ENCODE results near the gene NEDD4.
"Not testable (repeated sequence)": the region's sequence is repeated elsewhere in the genome, so short reads cannot be mapped to it uniquely, and the experiment has no call there.

GRCh38 chr15:55821740-55822139 is 171.7 kb downstream of the NEDD4 start:
- TF ChIP-seq CTCF (optimal IDR thresholded peaks at IDR 0.05 in 1 of 3, IDR thresholded peaks at IDR 0.05 in 1 of 3, conservative IDR thresholded peaks at IDR 0.05 in 1 of 3; ENCODE audit: extremely low read depth in 1 of 3, insufficient read depth in 2 of 3, low read length in 3 of 3); EZH2 (IDR thresholded peaks at IDR 0.05; ENCODE audit: low read length): not testable (repeated sequence)

All from keratinocyte (primary cell).